HEK293 (cell line): ENCODE data around the gene SEPTIN3.

ENCODE experiments used
- CTCF ChIA-PET: fragments of 350-600 bp; formaldehyde crosslinking; extraction: SDS; loops from one replicate; lab custom pipeline; 2021; ENCODE audit warnings: antibody characterized with exemption; lab: Yijun Ruan, JAX
- POLR2A ChIA-PET: fragments of 300-600 bp; formaldehyde crosslinking; extraction: SDS; loops from one replicate; lab custom pipeline; 2020; ENCODE audit warnings: antibody characterized with exemption, inconsistent platforms; lab: Yijun Ruan, JAX
- H3K27ac ChIP-seq: fragments of 200-500 bp; sonication (Bioruptor generic); 2 replicates; pipeline ENCODE4 v1.5.1; 2014; ENCODE audit warnings: low read depth, low read length, control low read depth, inconsistent platforms; ENCODE audit errors: extremely low read depth
- H3K36me3 ChIP-seq, 2 experiments: fragments of 200-500 bp in 1 of 2; sonication (Bioruptor generic) in 1 of 2; 1 replicate in 1 of 2; 2 replicates in 1 of 2; pipeline ENCODE4 v1.5.1; 2014 to 2017; ENCODE audit warnings: inconsistent platforms in 2 of 2, low read length in 2 of 2; ENCODE audit not compliant: control insufficient read depth in 2 of 2, insufficient read depth in 1 of 2
- H3K4me1 ChIP-seq: fragments of 200-500 bp; sonication (Bioruptor generic); 2 replicates; pipeline ENCODE4 v1.5.1; 2014; ENCODE audit warnings: mild to moderate bottlenecking, low read length, inconsistent platforms; ENCODE audit not compliant: control insufficient read depth, insufficient read depth
- H3K4me3 ChIP-seq: 2 replicates; pipeline ENCODE4 v1.5.1; 2011; ENCODE audit warnings: low read depth, mild to moderate bottlenecking, control low read depth, low read length, moderate library complexity
- H3K9me3 ChIP-seq: fragments of 200-500 bp; sonication (Bioruptor generic); 2 replicates; pipeline ENCODE4 v1.5.1; 2014; ENCODE audit warnings: low read depth, low read length, inconsistent platforms; ENCODE audit not compliant: control insufficient read depth, insufficient read depth
- AEBP2 ChIP-seq: fragments of 450-650 bp; formaldehyde crosslinking; IDR thresholded peaks from 2 replicates; pipeline ENCODE4 v1.5.1; 2016; ENCODE audit warnings: missing biosample characterization, missing genetic modification characterization, borderline replicate concordance
- BCL11B ChIP-seq: fragments of 450-650 bp; formaldehyde crosslinking; IDR thresholded peaks from 2 replicates; pipeline ENCODE4 v1.5.1; 2016; ENCODE audit warnings: low read depth, missing biosample characterization, missing genetic modification characterization
- MEIS1 ChIP-seq: sonication (generic); formaldehyde crosslinking; IDR thresholded peaks from 2 replicates; pipeline ENCODE4 v1.8.1; 2022; ENCODE audit warnings: missing genetic modification reagents, mild to moderate bottlenecking, borderline replicate concordance
- MYNN ChIP-seq: fragments of 450-650 bp; formaldehyde crosslinking; IDR thresholded peaks from 2 replicates; pipeline ENCODE4 v1.5.1; 2016; ENCODE audit warnings: missing biosample characterization, missing genetic modification characterization, borderline replicate concordance
- PRDM1 ChIP-seq: fragments of 450-650 bp; formaldehyde crosslinking; IDR thresholded peaks from 2 replicates; pipeline ENCODE4; 2016; ENCODE audit warnings: missing biosample characterization, missing genetic modification characterization
- YY2 ChIP-seq: fragments of 450-650 bp; formaldehyde crosslinking; IDR thresholded peaks from 2 replicates; pipeline ENCODE4 v1.5.1; 2016; ENCODE audit warnings: missing biosample characterization, missing genetic modification characterization
- ZBTB11 ChIP-seq: fragments of 450-650 bp; formaldehyde crosslinking; conservative IDR thresholded peaks from 2 replicates; pipeline ENCODE4 v1.5.1; 2016; ENCODE audit warnings: low read depth, missing biosample characterization, missing genetic modification characterization
- ZFP3 ChIP-seq: fragments of 450-650 bp; formaldehyde crosslinking; IDR thresholded peaks from 2 replicates; pipeline ENCODE4 v1.5.1; 2016; ENCODE audit warnings: low read depth, missing biosample characterization, missing genetic modification characterization
- ZNF157 ChIP-seq: fragments of 450-650 bp; formaldehyde crosslinking; IDR thresholded peaks from 2 replicates; pipeline ENCODE4 v1.5.1; 2016; ENCODE audit warnings: missing biosample characterization, missing genetic modification characterization
- ZNF16 ChIP-seq: fragments of 450-650 bp; formaldehyde crosslinking; IDR thresholded peaks from 2 replicates; pipeline ENCODE4 v1.5.1; 2016; ENCODE audit warnings: low read depth, missing biosample characterization, missing genetic modification characterization
- ZNF175 ChIP-seq: fragments of 450-650 bp; formaldehyde crosslinking; IDR thresholded peaks from 2 replicates; pipeline ENCODE4 v1.5.1; 2016; ENCODE audit warnings: missing biosample characterization, missing genetic modification characterization
- ZNF19 ChIP-seq: fragments of 450-650 bp; formaldehyde crosslinking; IDR thresholded peaks from 2 replicates; pipeline ENCODE4; 2016; ENCODE audit warnings: missing biosample characterization, missing genetic modification characterization, low read depth
- ZNF223 ChIP-seq: fragments of 450-650 bp; formaldehyde crosslinking; IDR thresholded peaks from 2 replicates; pipeline ENCODE4 v1.5.1; 2016; ENCODE audit warnings: missing biosample characterization, missing genetic modification characterization
- ZNF302 ChIP-seq: fragments of 450-650 bp; formaldehyde crosslinking; IDR thresholded peaks from 2 replicates; pipeline ENCODE4 v1.5.1; 2016; ENCODE audit warnings: missing biosample characterization, missing genetic modification characterization, low read depth
- ZNF449 ChIP-seq: fragments of 450-650 bp; formaldehyde crosslinking; IDR thresholded peaks from 2 replicates; pipeline ENCODE4 v1.5.1; 2017; ENCODE audit warnings: missing biosample characterization, mild to moderate bottlenecking, missing genetic modification characterization, moderate library complexity
- ZNF510 ChIP-seq: fragments of 450-650 bp; formaldehyde crosslinking; IDR thresholded peaks from 2 replicates; pipeline ENCODE4 v1.5.1; 2018; ENCODE audit warnings: mild to moderate bottlenecking, missing genetic modification characterization, missing biosample characterization; ENCODE audit not compliant: insufficient replicate concordance
- ZNF596 ChIP-seq: fragments of 450-650 bp; IDR thresholded peaks from 2 replicates; pipeline ENCODE4 v1.5.0; 2018; ENCODE audit warnings: missing biosample characterization, mild to moderate bottlenecking, missing genetic modification characterization, moderate library complexity
- ZNF701 ChIP-seq: fragments of 450-650 bp; formaldehyde crosslinking; IDR thresholded peaks from 2 replicates; pipeline ENCODE4 v1.5.1; 2016; ENCODE audit warnings: missing biosample characterization, missing genetic modification characterization
- ZNF776 ChIP-seq: fragments of 450-650 bp; formaldehyde crosslinking; IDR thresholded peaks from 2 replicates; pipeline ENCODE4 v1.5.0; 2017; ENCODE audit warnings: missing biosample characterization, missing genetic modification characterization, borderline replicate concordance

SEPTIN3 gene

GRCh38 chr22:41989246-41989645, 20.0 kb downstream of the SEPTIN3 start:
- no peaks in the 10 kb centered on the region for H3K9me3 ChIP-seq
- H3K36me3 ChIP-seq = peaks cover 0 to 18% of the 10 kb centered on the region in 2 experiments; a peak in 1 of 3 replicates
- CTCF ChIA-PET = no interaction called here
- no peaks in the 10 kb centered on the region for H3K4me1 ChIP-seq
- no peak overlapping the region for H3K4me3 ChIP-seq
- TF ChIP-seq MYNN (tag by site-specific recombination) (no peak), ZNF223 (tag by site-specific recombination) (no peak), BCL11B (tag by site-specific recombination) (no peak)
- TF ChIP-seq, all 188 proteins: peak for 0
- H3K27ac ChIP-seq = no peak overlapping the region
- POLR2A ChIA-PET = no interaction called here

- Histone ChIP-seq H3K9me3 (no peaks in the 10 kb centered on the region), H3K4me1 (no peaks in the 10 kb centered on the region), H3K36me3 (peaks cover 0 to 19% of the 10 kb centered on the region in 2 experiments; a peak in 1 of 3 replicates), H3K27ac (no peak overlapping the region), H3K4me3 (no peak overlapping the region)
- CTCF ChIA-PET = interaction anchor here (1.3 kb wide), 1 partner anchor 25 kb away, joined by 4 read pairs; no protein-coding TSS in a partner anchor
- POLR2A ChIA-PET = interaction anchor here (0.7 kb wide), 1 partner anchor 92 kb away, joined by 4 read pairs; no protein-coding TSS in a partner anchor
- no peak for TF ChIP-seq BCL11B (tag by site-specific recombination)
- no peak for TF ChIP-seq YY2
- TF ChIP-seq MEIS1 (CRISPR knock-in tag) = no peak
- TF ChIP-seq ZNF175 (tag by site-specific recombination) = no peak
- no peak for TF ChIP-seq ZNF302 (tag by site-specific recombination)
- TF ChIP-seq ZFP3 (tag by site-specific recombination) = no peak
- TF ChIP-seq ZBTB11 (tag by site-specific recombination) = no peak
- no peak for TF ChIP-seq ZNF157
- TF ChIP-seq ZNF776 = no peak
- no peak for TF ChIP-seq ZNF19 (tag by site-specific recombination)
- no peak for TF ChIP-seq ZNF510 (tag by site-specific recombination)
- TF ChIP-seq ZNF16 = no peak
- no peak for TF ChIP-seq AEBP2 (tag by site-specific recombination)
- TF ChIP-seq ZNF596 (tag by site-specific recombination) = no peak
- TF ChIP-seq PRDM1 = no peak
- no peak for TF ChIP-seq ZNF449 (tag by site-specific recombination)
- no peak for TF ChIP-seq ZNF701
Observed at GRCh38 chr22:41991111-41991510, 21.9 kb downstream of the SEPTIN3 start.
